ENCODE results near the gene WWOX.

The WWOX gene

GRCh38 chr16:78198288-78198687 is 98.8 kb downstream of the WWOX start:
- TF ChIP-seq CTCF (IDR thresholded peaks at IDR 0.05; ENCODE audit: low read depth, low read length): no peak
- DNase-seq (ENCODE audit: low read depth in 2 of 2): no peak
- H3K4me3 ChIP-seq (replicated peaks in 1 of 2; ENCODE audit: low read depth in 2 of 2, low read length in 2 of 2): no peak overlapping the region

GRCh38 chr16:78199325-78200022 is 100.0 kb downstream of the WWOX start:
- no peak overlapping the region for H3K4me3 ChIP-seq (replicated peaks in 1 of 2; ENCODE audit: low read depth in 2 of 2, low read length in 2 of 2)
- TF ChIP-seq CTCF (IDR thresholded peaks at IDR 0.05; ENCODE audit: low read depth, low read length): no peak
- DNase-seq (ENCODE audit: low read depth in 2 of 2): no peak

- DNase-seq (ENCODE audit: low read depth in 2 of 2): no peak
- H3K4me3 ChIP-seq (replicated peaks in 1 of 2; ENCODE audit: low read depth in 2 of 2, low read length in 2 of 2): no peak overlapping the region
- no peak for TF ChIP-seq CTCF (IDR thresholded peaks at IDR 0.05; ENCODE audit: low read depth, low read length)
These were observed 100.6 kb downstream of the WWOX start for GRCh38 chr16:78200023-78200389.

- TF ChIP-seq CTCF (IDR thresholded peaks at IDR 0.05; ENCODE audit: low read depth, low read length): no peak
- DNase-seq (ENCODE audit: low read depth in 2 of 2): no peak
These were observed 101.2 kb downstream of the WWOX start for GRCh38 chr16:78200623-78201096.

GRCh38 chr16:78205506-78205905 is 106.1 kb downstream of the WWOX start:
- H3K4me3 ChIP-seq (replicated peaks in 1 of 2; ENCODE audit: low read depth in 2 of 2, low read length in 2 of 2): no peak overlapping the region
- no peak for DNase-seq (ENCODE audit: low read depth in 2 of 2)
- TF ChIP-seq CTCF (IDR thresholded peaks at IDR 0.05; ENCODE audit: low read depth, low read length): no peak

More at GRCh38 chr16:78200623-78201096, 101.2 kb downstream of the WWOX start:
- H3K4me3 ChIP-seq (replicated peaks in 1 of 2; ENCODE audit: low read depth in 2 of 2, low read length in 2 of 2): no peak overlapping the region

- TF ChIP-seq CTCF (IDR thresholded peaks at IDR 0.05; ENCODE audit: low read depth, low read length): no peak
- no peak for DNase-seq (ENCODE audit: low read depth in 2 of 2)
- no peak overlapping the region for H3K4me3 ChIP-seq (replicated peaks in 1 of 2; ENCODE audit: low read depth in 2 of 2, low read length in 2 of 2)
These were observed 107.3 kb downstream of the WWOX start for GRCh38 chr16:78206623-78207223.
